HG03342 (cell line): ENCODE measurements around the gene PARVG.

ENCODE experiments used
- ATAC-seq: cut with Tn5 transposase; IDR thresholded peaks from one replicate; pipeline ENCODE4 v1.9.1; 2021; ENCODE audit warnings: mild to moderate bottlenecking, moderate library complexity; ENCODE audit not compliant: unreplicated experiment

PARVG gene

GRCh38 chr22:44195189-44195871 is 14.6 kb downstream of the PARVG start:
- no peak for ATAC-seq

- no peak for ATAC-seq
Observed at GRCh38 chr22:44196241-44196640, 15.5 kb downstream of the PARVG start.

- no peak for ATAC-seq
Observed at GRCh38 chr22:44196731-44197131, 16.0 kb downstream of the PARVG start.

- ATAC-seq: no peak
Observed at GRCh38 chr22:44197271-44197670, 16.5 kb downstream of the PARVG start.

GRCh38 chr22:44199164-44199563 is 18.4 kb downstream of the PARVG start:
- no peak for ATAC-seq

- no peak for ATAC-seq
Observed at GRCh38 chr22:44199866-44200265, 19.1 kb downstream of the PARVG start.

- ATAC-seq: no peak
Observed at GRCh38 chr22:44200451-44200850, 19.7 kb downstream of the PARVG start.

- ATAC-seq: no peak
Observed at GRCh38 chr22:44200855-44201550, 20.3 kb downstream of the PARVG start.

- no peak for ATAC-seq
Observed at GRCh38 chr22:44201665-44202064, 20.9 kb downstream of the PARVG start.

- no peak for ATAC-seq
Observed at GRCh38 chr22:44202261-44202789, 21.6 kb downstream of the PARVG start.

GRCh38 chr22:44203203-44203602 is 22.5 kb downstream of the PARVG start:
- ATAC-seq: no peak

GRCh38 chr22:44204739-44205515 is 24.2 kb downstream of the PARVG start:
- ATAC-seq: no peak

- ATAC-seq: no peak
Observed at GRCh38 chr22:44205516-44206329, 25.0 kb downstream of the PARVG start.

- ATAC-seq: no peak
Observed at GRCh38 chr22:44206330-44206645, 25.6 kb downstream of the PARVG start.

GRCh38 chr22:44206696-44207095 is 26.0 kb downstream of the PARVG start:
- ATAC-seq: no peak

GRCh38 chr22:44207173-44207980 is 26.7 kb downstream of the PARVG start:
- ATAC-seq: no peak

- ATAC-seq: no peak
Observed at GRCh38 chr22:44207981-44208317, 27.2 kb downstream of the PARVG start.

GRCh38 chr22:44209343-44209742 is 28.6 kb downstream of the PARVG start:
- no peak for ATAC-seq

- no peak for ATAC-seq
Observed at GRCh38 chr22:44210722-44211121, 30.0 kb downstream of the PARVG start.

GRCh38 chr22:44211256-44211945 is 30.7 kb downstream of the PARVG start:
- ATAC-seq: no peak
